ENCODE results near the gene TSPAN9.

The TSPAN9 gene

DNA sequence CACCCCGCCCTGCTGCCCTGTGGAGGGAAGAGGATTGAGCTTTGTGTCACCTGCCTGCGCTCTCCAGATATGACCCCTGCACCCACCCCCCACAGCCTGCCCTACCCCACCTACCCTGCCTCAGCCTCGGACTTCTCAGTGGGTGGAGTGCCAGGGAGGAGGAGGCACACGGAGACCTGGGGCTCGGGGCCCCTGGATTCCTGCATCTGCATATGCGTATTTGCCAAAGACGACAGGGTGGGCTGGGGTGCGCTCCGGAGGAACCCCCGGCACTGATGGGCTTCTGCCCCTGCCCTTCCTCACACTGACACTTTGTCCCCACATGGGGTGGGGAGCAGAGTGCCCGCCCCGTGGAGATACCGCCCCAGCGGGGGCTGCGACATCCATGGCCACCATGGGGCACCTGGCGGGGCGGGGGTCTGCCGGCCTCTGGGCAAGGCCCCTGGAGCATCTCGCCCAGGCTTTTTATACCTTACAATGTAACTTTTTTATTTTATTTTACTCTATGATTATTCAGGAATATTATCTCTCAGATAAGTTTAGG is 206.0 kb downstream of the TSPAN9 start:
- in situ Hi-C loops (cut with MboI; ENCODE audit: low sequenced_read_pairs) = no loop called here

DNA sequence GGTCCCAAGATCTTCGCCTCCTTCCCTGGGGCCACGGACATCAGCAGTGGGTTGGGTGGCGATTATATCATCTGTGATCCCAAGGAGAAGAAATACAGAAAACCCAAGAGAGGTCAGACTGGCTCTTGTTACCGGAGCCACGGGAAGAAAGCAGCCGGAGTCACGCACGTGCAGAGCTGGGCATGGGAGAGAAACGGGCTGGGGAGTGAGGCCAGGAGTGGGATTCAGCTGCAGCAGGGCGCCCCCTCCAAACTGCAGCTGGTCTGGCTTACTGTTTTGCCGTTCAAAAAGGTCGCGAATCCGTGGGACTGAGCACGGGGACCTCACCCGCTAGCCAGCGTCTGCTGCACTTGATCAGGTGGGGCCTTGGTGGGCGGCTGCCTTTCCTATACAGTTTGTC is 207.2 kb downstream of the TSPAN9 start:
- in situ Hi-C loops (cut with MboI; ENCODE audit: low sequenced_read_pairs) = no loop called here

DNA sequence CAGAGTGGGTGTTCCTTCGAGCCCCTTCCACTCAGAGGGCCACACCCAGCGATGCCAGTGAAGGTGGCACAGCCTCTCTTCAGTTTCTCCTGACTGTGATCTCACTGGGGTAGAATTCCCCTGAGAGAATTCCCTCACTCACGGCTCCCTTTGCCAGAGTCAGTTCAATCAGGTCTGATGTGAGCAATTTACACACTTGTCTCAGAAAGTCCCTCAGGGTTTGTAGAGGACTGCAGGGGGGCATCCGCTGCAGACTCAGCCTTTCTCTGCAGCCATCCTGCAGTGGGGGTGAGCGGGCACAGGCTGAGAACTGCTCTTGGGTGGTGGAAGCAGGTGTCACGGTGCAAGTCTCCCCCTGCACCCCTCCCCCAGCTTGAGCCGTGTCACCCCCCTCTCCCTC is 208.4 kb downstream of the TSPAN9 start:
- in situ Hi-C loops (cut with MboI; ENCODE audit: low sequenced_read_pairs) = no loop called here

DNA sequence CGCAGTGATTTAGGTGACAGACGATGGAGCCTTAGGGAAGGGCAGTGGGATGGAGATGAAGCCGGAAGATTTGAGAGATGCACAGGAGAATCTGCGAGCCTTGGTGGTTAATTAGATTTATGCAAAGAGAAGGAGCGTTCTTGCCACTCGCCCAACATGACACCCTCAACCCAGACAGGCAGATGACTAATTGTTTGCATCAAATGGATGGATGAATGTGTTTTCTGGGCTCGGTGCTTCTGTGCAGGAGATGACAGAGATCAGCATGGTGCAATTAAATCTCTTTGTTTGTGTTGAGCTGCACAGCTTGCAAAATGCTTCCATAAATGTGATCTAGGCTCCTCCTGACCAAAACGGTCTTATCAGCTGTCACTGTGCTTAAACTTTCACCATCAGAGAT is 211.5 kb downstream of the TSPAN9 start:
- in situ Hi-C loops (cut with MboI; ENCODE audit: low sequenced_read_pairs) = no loop called here

DNA sequence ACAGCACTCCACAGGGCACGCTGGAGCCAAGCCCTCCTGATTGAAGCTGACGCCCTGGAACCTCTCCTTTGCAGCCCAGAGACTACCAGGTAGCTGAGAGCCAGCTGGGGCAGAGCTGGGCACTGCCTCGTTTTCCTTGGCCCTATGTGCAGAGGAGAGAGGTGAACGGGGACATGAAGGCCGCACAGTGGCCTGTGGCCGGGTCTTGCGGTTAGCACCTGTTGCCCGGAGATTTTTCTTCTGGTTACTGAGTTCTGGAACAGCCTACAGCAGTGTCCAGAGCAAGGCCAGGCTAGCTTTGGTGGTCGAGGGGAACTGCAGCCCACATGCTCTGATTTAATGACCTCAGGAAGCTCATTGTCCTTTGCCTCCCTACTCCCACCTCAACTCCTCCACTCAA is 212.5 kb downstream of the TSPAN9 start:
- in situ Hi-C loops (cut with MboI; ENCODE audit: low sequenced_read_pairs) = no loop called here

DNA sequence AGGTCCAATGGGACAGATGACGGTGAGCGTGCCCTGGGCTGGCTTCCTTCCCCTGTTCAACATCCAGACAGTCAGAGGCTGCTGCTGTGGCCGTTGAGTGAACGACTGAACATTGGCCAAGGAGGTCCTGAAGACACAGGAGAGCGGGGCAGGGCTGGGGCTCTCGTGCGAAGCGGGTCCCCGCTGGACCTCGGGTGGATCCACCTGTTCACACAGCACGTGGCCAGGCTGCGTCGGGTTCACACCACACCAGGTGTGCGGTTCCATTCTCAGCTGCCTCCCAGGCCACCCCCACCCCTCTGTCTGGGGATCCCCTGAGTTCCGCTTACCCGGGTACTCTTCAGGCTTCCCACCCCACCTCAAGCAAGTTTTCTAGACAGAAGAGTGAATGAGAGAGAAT is 214.8 kb downstream of the TSPAN9 start:
- in situ Hi-C loops (cut with MboI; ENCODE audit: low sequenced_read_pairs) = no loop called here

DNA sequence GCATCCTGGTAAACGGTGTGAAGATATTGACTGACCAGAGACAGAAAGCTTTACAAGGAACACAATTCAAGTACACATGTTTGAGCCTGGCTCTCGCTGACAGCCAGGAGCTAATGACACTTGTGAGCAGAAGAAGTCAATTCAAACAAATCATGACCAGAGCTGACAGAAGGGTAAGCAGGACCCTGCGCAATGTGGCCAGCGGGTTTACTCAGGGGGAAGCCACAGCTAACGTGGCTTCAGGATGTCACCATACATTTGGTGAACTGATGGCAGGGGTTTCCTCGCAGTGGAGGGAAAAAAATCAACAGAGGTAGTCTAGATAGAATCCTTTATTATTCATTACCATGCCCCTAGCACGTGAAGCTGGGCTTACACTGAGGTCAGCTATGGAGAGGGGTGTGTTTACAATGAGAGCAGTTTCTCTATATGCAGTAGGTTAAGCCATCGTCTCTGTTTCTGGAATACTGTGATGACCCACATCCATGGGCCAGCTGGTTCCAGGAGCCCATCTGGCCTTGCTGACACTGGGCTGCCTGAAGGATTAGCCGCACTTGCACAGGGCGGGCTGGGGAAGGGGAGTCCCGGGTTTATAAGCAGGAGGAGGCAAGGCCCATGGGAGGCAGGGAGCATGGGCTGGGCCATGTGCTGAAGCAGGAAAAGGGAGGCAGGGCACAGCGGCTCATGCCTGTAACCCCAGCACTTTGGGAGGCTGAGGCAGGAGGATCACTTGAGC is 215.7 kb downstream of the TSPAN9 start:
- in situ Hi-C loops (cut with MboI; ENCODE audit: low sequenced_read_pairs) = no loop called here

DNA sequence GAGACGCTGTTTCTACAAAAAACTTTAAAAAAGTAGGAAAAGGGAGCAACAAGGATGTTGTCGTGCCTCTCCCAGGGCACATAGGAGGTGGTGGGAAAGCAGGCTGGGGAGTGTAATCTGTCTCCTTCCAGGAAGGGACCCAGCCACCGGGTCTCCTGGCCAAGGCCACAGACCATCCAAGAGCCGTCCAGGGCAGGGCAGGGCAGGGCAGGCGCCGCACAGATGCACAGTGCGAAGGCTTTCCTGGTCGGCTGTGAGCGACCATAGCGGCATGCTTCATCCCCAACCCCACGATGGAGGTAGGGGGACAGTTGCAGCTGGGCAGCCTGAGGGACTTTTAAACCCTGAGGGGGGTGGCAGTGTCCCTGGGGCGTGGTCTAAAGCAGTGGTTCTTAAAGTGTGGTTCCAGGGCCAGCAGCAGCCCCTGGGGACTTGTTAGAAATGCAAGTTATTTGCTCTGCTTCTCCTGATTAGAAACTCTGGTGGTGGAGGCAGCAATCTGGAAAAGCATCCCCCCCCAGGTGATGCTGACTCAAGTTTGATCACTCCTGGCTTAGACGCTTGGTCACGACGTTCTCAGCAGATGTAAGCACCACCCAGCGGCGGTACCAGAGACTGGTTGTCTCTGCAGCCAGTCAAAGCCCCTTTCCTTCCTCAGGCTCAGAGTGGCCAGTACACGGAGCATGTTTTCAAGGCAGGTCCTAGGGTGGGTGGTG is 216.4 kb downstream of the TSPAN9 start:
- in situ Hi-C loops (cut with MboI; ENCODE audit: low sequenced_read_pairs) = no loop called here

DNA sequence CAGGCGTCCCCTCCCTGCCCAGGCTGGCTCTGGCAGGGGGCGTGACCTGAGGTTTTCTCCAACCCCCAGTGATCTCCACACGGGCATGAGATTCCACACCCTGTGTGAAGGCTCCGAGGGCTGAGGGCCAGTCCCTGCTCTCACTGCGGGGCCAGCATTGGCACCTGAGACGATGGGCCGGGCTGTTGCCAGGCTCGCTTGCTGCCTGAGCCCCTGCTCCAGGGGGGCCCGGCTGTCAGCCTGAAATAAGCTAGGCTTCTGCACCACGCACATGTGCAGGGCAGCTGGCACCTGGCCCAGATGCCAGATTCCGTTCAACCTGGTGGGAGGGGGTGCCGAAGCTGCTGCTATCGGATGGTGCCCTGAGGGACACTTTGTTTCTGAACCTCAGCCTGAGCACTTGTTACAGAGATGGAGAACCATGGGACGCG is 217.3 kb downstream of the TSPAN9 start:
- in situ Hi-C loops (cut with MboI; ENCODE audit: low sequenced_read_pairs) = no loop called here

DNA sequence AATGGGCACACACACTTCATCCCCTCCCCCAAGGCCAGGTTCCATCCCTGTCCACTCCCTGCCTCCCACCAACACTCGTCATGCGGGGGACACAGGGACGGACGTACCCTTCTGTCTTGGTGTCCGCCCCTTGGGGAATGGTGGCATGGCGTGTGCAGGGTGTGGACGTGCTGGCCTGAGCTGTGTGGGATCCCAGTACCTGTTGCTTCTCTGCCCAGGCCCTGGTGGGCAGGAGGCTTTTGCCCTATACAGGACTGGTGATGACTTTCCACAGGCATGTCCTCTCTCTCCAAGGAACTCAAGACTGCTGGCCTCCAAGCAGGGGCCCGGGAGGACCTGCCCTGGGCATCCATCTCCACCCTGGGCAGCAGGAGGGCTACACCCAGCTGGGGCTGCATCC is 218.0 kb downstream of the TSPAN9 start:
- in situ Hi-C loops (cut with MboI; ENCODE audit: low sequenced_read_pairs) = no loop called here

DNA sequence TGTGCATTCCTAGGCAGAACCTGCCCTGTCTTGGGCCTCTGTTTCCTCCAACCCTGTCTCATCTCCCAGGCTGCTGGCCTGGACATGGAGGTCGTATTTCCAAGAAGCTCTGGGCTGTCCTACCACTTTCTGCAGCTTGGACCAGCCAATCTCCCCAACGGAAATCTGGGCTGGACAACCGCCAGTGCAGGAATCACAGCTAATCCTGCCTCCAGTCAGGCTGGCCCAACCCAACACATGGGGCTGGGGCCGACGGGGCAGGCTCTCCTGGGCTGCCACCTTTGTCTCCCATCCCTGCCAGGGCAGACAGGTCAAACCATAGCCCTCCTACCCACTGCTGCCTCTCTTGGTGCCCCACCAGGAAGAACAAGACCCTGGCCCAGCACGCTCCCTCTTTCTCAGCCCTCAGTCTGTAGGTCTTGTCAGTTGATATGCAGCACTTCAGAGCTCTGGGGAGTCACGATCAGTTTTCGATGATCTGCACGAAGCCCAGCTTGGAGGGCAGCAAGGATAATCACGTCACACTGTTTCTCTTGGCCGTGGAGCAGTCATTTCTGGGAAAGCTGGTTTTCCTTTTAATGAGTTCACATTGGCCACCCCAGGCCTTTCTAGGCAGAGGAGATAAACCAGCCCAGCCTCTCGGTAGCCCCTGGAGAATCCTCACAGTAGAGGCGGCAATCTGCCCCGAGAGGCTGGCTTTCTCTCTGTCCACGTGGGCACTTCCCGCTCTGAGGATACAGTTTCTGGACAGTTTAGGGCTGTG is 218.6 kb downstream of the TSPAN9 start:
- in situ Hi-C loops (cut with MboI; ENCODE audit: low sequenced_read_pairs) = no loop called here

DNA sequence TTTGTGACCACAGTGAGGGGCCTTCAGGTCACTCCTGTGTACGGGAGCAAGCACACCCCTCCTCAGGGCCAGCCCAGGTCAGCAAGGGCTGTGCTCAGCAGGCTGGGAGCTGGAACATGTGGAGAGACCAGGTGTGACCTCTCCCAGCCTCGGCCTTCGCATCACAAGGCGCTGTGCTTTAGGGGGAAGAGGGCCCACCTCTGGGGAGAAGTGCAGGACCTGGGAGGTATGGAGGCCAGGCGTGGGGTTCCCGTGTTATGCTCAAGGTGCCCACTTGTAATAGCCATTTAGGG is 219.2 kb downstream of the TSPAN9 start:
- in situ Hi-C loops (cut with MboI; ENCODE audit: low sequenced_read_pairs) = no loop called here

DNA sequence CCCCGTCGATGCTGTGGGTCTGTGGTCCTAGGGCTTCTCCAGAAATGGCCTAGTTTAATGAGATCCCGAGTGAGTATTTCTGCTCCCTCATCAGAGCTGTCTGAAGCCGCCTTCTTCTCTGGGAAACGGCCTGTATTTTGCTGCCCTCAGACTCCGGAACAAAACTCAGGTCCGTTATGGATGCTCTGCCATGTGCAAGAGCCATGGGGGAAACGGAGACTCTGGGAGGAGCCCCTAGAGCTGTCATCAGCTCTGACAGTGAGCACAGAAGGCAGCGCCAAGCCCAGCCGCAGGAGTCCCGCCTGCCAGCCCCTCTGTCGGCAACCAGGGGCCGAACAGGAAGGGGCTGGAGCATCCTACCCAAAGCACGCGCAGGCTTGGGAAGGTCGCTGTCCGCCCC is 221.4 kb downstream of the TSPAN9 start:
- in situ Hi-C loops (cut with MboI; ENCODE audit: low sequenced_read_pairs) = no loop called here

DNA sequence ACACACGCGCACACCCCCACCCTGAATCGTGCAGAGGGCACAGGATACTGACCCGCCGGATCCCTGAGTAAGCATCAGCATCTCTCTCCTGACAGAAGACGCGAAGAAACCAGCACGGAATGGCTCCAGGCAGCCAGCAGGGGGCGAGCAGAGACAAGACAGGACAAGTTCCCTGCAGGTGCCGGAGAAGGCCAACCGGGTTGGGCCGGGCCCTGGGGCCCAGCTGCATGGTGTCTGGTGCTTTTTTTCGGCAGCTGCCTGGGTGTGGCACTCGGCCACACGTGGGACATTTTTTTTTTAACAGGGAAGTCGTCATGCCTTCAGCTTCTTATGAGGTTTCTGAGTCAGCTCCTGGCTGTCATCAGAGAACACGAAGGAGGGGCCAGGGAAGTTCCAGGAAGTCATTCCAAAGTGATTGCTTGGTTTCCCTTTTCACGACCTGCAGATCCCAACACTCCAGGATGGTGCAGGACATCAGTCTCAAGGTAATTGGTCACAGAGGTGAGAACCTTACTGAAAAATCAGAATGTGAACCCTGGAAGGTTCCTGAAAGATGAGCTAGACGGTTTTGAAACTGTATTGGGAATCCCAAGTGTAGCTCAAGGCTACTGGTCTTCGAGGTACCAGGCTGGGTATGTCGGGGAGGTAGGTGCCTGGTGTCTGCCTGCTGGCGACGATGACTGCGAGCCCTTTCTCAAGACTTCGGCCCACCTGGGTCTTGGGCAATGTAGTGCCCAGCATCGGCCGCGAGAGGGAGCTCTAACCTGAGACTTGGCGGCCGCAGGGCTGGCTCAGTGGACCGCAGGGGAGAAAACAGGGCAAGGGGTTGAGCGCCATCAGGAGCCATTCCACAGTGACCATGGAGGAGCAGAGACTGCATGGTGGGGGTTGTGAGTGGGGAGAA is 223.0 kb downstream of the TSPAN9 start:
- in situ Hi-C loops (cut with MboI; ENCODE audit: low sequenced_read_pairs) = loop anchor here (25.0 kb wide), 1 partner anchor 487 kb away; no protein-coding TSS in a partner anchor

DNA sequence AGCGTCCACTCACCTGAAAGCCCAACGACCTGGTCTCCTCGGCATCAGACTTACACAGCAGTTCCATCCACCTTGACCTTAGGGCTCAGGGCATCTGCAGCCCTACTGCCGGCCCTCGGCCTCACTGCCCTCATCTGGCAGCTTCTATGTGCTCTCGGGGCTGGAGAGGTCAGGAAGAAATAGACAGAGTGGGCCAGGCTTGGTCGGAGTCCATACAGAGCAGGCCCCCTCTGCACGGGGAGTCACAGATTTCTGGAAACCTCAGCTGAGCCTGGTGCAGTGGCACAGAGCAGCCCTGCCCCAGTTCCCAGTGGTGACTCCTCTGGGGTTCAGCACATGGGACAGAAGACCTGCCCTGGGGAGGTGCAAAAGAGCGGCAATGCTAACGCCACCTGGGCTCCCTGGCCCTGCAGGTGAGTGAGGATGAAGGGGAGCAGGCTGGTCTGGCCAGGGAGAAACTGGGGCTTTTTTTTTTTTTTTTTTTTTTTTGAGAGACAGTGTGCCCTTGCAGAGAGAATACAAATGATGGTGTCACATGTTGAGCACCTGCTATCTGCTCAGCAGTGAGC is 223.7 kb downstream of the TSPAN9 start:
- in situ Hi-C loops (cut with MboI; ENCODE audit: low sequenced_read_pairs) = loop anchor here (25.0 kb wide), 1 partner anchor 486 kb away; no protein-coding TSS in a partner anchor

DNA sequence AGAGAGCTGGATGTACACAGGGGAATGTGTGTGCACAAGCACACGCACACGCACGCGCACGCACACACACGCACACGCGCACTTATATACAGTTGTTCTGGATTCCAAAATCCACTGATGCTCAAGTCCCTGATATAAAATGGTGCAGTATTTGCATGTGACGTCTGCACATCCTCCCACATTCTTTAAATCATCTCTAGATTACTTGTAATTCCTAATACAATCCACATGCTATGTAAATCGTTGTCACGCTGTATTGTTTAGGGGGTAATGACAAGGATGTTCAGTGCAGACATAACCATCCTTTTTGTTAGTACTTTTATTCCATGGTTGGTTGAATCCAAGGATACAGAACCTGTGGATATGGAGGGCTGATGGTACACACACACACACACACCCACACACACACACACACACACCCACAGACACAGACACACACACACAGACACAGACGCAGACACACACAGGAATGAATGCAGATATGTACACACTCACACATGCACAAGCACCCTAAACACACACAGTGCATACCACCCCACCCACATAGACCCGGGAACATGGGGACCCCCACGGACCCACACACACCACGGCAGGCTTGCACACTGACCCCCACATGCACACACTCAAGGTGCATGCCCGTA is 225.3 kb downstream of the TSPAN9 start:
- in situ Hi-C loops (cut with MboI; ENCODE audit: low sequenced_read_pairs) = loop anchor here (25.0 kb wide), 1 partner anchor 485 kb away; no protein-coding TSS in a partner anchor

DNA sequence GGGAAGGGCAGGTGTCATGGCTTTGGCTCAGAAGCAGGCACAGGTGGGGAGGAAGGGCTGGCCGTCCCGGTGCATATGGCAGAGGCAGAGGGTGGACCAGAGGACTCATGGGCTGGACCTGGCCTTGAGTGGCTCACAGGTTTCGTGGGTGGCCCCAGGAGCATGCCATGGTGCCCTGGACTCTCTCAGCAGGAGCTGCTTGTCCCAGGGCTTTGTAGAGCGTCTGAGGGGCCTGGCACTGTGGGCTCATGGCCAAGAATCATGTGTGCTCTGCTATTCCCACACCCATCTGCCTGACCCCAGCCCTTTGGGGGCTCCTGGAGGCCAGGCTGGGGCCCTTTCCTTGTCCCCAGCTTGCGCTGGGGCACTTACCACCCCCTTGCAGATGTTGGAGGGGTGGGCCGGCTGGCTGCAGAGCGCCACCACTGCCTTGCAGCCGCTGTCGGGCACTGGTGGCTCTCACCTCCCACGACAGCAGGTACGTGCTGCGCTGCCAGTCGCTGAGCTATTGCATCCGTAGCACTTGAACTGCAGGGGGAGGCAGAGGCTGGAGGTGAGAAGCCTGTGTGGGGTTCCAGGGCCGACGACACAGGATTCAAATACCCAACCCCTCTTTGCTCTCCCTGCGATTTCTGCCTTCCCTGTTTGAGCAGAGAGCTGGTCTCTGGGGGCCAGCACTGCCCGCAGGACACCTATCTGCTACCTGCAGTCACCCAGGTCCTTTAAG is 226.4 kb downstream of the TSPAN9 start:
- in situ Hi-C loops (cut with MboI; ENCODE audit: low sequenced_read_pairs) = loop anchor here (25.0 kb wide), 1 partner anchor 484 kb away; no protein-coding TSS in a partner anchor

DNA sequence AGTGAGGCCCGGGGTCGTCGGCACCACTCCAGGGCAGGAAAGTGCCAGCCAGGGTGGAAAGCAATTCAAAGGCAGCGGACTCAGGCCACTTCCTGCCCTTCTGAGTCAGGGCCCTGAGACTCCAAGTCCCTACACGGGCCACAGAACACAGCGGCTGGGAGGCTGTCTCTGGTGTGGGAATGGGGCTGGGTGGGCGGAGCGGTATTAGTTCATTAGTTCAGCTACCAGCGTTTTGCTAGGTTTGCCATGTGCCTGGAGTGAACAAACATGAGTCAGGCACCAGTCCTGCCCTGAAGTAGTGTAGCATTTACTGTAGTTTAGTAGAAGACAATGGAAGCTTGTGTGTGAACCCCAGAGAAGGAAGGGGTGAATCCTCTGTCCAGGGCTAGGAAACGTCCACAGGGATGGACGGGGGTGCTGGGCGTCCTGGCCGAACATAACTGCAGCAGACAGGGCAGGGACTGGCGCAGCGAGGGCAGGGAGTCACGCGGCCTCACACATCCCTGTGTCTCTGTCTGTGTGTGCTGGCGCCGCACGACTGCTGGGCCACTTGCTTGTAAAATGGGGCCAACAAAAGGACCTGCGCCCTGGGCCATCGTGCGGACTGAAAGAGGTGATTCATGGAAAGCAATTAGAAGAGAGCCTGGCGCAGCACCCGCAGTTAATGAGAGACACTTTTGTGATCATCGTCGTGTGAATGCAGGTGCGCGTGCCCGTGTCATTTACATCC is 227.4 kb downstream of the TSPAN9 start:
- in situ Hi-C loops (cut with MboI; ENCODE audit: low sequenced_read_pairs) = loop anchor here (25.0 kb wide), 1 partner anchor 483 kb away; no protein-coding TSS in a partner anchor
